Omental fat pad (tissue), 4 donors: Measurements from ENCODE around the gene RAB11FIP3. TPM values are rescaled to one million over a fixed set of nuclear protein-coding genes. Genes with fewer than 3 reads are reported as not detected.

Experiments
- ATAC-seq: fragments of 150-250 bp; one replicate; pipeline ENCODE4 v1.9.1; 2016; ENCODE audit warnings: mild to moderate bottlenecking, moderate library complexity; ENCODE audit not compliant: low FRiP score
- DNase-seq: peaks from one replicate; pipeline ENCODE4 v3.0.0-alpha.2; 2019; ENCODE audit warnings: low spot score
- CTCF ChIP-seq, 3 donors: fragments of 450-650 bp; IDR thresholded peaks; one replicate each; pipeline ENCODE4 v1.5.1; 2016 to 2017; ENCODE audit warnings: antibody characterized with exemption in 3 of 3, mild to moderate bottlenecking in 3 of 3, moderate library complexity in 2 of 3
- total RNA-seq, 4 donors: library from RNA; depleted of rRNA; stranded (reverse); fragments of >200 nt; gene quantifications; one replicate each; pipeline ENCODE4 v1.1.0, GENCODE V29; 2016

RAB11FIP3 gene
- total RNA-seq, 4 donors from 2014 or later: 24.9 to 52.2 (median 48.7) TPM

GRCh38 chr16:396605-397004, 28.8 kb upstream of the RAB11FIP3 start:
- no peak for TF ChIP-seq CTCF (IDR thresholded peaks at IDR 0.05)
- ATAC-seq: peak; percentile 22
- no peak for DNase-seq

- DNase-seq: no peak
- no peak for TF ChIP-seq CTCF (IDR thresholded peaks at IDR 0.05)
- ATAC-seq: no peak
Observed at GRCh38 chr16:397135-397661, 28.3 kb upstream of the RAB11FIP3 start, which contains the start of gene NME4. NME4 (plus strand) TSS chr16:397199; CDS start chr16:397223, 24 bp downstream.

GRCh38 chr16:397736-398332, 27.6 kb upstream of the RAB11FIP3 start:
- DNase-seq (no peak), ATAC-seq (no peak)
- TF ChIP-seq CTCF (IDR thresholded peaks at IDR 0.05): no peak

- no peak for TF ChIP-seq CTCF (IDR thresholded peaks at IDR 0.05)
- ATAC-seq: no peak
- DNase-seq: no peak
Observed at GRCh38 chr16:398561-399339, 26.7 kb upstream of the RAB11FIP3 start.

- DNase-seq: no peak
- no peak for ATAC-seq
- no peak for TF ChIP-seq CTCF (IDR thresholded peaks at IDR 0.05)
Observed at GRCh38 chr16:399340-400019, 26.0 kb upstream of the RAB11FIP3 start.

GRCh38 chr16:400061-400591, 25.3 kb upstream of the RAB11FIP3 start:
- no peak for TF ChIP-seq CTCF (IDR thresholded peaks at IDR 0.05)
- DNase-seq (no peak), ATAC-seq (no peak)
